ENCODE data around the gene MSANTD2.

- no peak for TF ChIP-seq ZBTB7A (IDR thresholded peaks at IDR 0.05; ENCODE audit: low read depth)
- no peak for TF ChIP-seq EP300 (IDR thresholded peaks at IDR 0.05; ENCODE audit: borderline replicate concordance)
- no peak for TF ChIP-seq TCF12 (IDR thresholded peaks at IDR 0.05; ENCODE audit: low read depth)
- TF ChIP-seq YY1 (IDR thresholded peaks at IDR 0.05; ENCODE audit: low read depth): no peak
These were observed 48.3 kb downstream of the MSANTD2 start, which contains the start of gene VSIG2 for GRCh38 chr11:124751741-124752470.
